PC-9 (cell line): Measurements from ENCODE around the gene EMD. TPM values are rescaled to one million over a fixed set of nuclear protein-coding genes. Genes with fewer than 3 reads are reported as not detected.
A peak's percentile ranks its signal among the peaks of the same experiment; 100 is the strongest.

Source experiments
- BruUV-seq: library from RNA; stranded (reverse); fragments of 400-500 nt; replicated peaks from 2 replicates; lab custom pipeline; 2021; lab: Mats Ljungman, UMichigan
- CTCF ChIA-PET: fragments of 300-600 bp; sonication (Branson Sonifier 250); formaldehyde crosslinking; loops from one replicate; lab custom pipeline; 2022; ENCODE audit warnings: antibody characterized with exemption; lab: Charles Lee
- POLR2A ChIA-PET: fragments of 300-600 bp; sonication (Branson Sonifier 250); formaldehyde crosslinking; loops from one replicate; lab custom pipeline; 2022; ENCODE audit warnings: antibody characterized with exemption; ENCODE audit not compliant: unreplicated experiment; lab: Charles Lee
- DNase-seq, 2 experiments: peaks; one replicate each; pipeline versions ENCODE4 v3.0.0 to v3.0.0-alpha.2; 2015 to 2022; ENCODE audit warnings: mixed read lengths in 1 of 2
- H2AFZ ChIP-seq: fragments of 200-600 bp; sonication (generic); 2 replicates; pipeline ENCODE4 v1.8.1; 2017; ENCODE audit warnings: antibody characterized with exemption
- H3F3A ChIP-seq: fragments of 200-600 bp; sonication (generic); 2 replicates; pipeline ENCODE4 v1.8.1; 2017; ENCODE audit warnings: antibody characterized with exemption, mild to moderate bottlenecking, low read depth; ENCODE audit not compliant: insufficient read depth
- H3K27ac ChIP-seq: fragments of 200-600 bp; sonication (generic); 2 replicates; pipeline ENCODE4 v1.6.1; 2016; ENCODE audit warnings: mixed run types
- H3K27me3 ChIP-seq: fragments of 200-600 bp; sonication (generic); 2 replicates; pipeline ENCODE4 v1.6.1; 2016; ENCODE audit warnings: low read depth, mixed run types; ENCODE audit not compliant: insufficient read depth
- H3K36me3 ChIP-seq: fragments of 200-600 bp; sonication (generic); 2 replicates; pipeline ENCODE4 v1.6.1; 2016; ENCODE audit warnings: low read depth, mixed run types
- H3K4me1 ChIP-seq: fragments of 200-600 bp; sonication (generic); replicated peaks from 2 replicates; pipeline ENCODE4 v1.6.1; 2016; ENCODE audit warnings: mixed run types; ENCODE audit not compliant: insufficient read depth
- H3K4me2 ChIP-seq: fragments of 200-600 bp; sonication (generic); 2 replicates; pipeline ENCODE4 v1.6.1; 2017; ENCODE audit warnings: mixed run types
- H3K4me3 ChIP-seq: fragments of 200-600 bp; sonication (generic); 2 replicates; pipeline ENCODE4 v1.6.1; 2016; ENCODE audit warnings: mixed run types
- H3K79me2 ChIP-seq: fragments of 200-600 bp; sonication (generic); 2 replicates; pipeline ENCODE4 v1.6.1; 2017; ENCODE audit warnings: low read depth, mixed run types
- H3K9me2 ChIP-seq: fragments of 200-600 bp; sonication (generic); 2 replicates; pipeline ENCODE4 v1.8.1; 2017; ENCODE audit warnings: mild to moderate bottlenecking; ENCODE audit not compliant: insufficient read depth
- H3K9me3 ChIP-seq: fragments of 200-600 bp; sonication (generic); 2 replicates; pipeline ENCODE4 v1.8.1; 2016; ENCODE audit warnings: low read depth; ENCODE audit not compliant: insufficient read depth
- H4K20me1 ChIP-seq: fragments of 200-600 bp; sonication (generic); 2 replicates; pipeline ENCODE4 v1.8.1; 2017; ENCODE audit not compliant: insufficient read depth
- CTCF ChIP-seq: fragments of 200-600 bp; sonication (generic); conservative IDR thresholded peaks from 2 replicates; pipeline ENCODE4 v1.6.1; 2017; ENCODE audit warnings: mixed run types, antibody characterized with exemption, mild to moderate bottlenecking, moderate library complexity
- EZH2 ChIP-seq: fragments of 200-600 bp; sonication (generic); IDR thresholded peaks from 2 replicates; pipeline ENCODE4 v1.8.0; 2017; ENCODE audit warnings: antibody characterized with exemption, low read depth
- intact Hi-C: fragments of 100-400 bp; cut with micrococcal nuclease; formaldehyde crosslinking; loops from one replicate; pipeline ENCODE4 v1.10.0; 2022; ENCODE audit not compliant: unreplicated experiment
- total RNA-seq: library from RNA; stranded (reverse); gene quantifications from 2 replicates; pipeline ENCODE4 v1.2.3, GENCODE V29; 2021

Gene EMD
- total RNA-seq, 1 experiment from 2014 or later: 164 TPM

- CTCF ChIA-PET: no interaction called here
- BruUV-seq: no TSS peak
- H3K36me3 ChIP-seq: no peaks in the 10 kb centered on the region
These were observed 31.0 kb upstream of the EMD start for GRCh38 chrX:154348114-154348531.

GRCh38 chrX:154348646-154349358 lies 30.3 kb upstream of the EMD start:
- POLR2A ChIA-PET: interaction anchor here (0.5 to 1.0 kb wide), 4 partner anchors 22 to 64 kb away, joined by 3 to 12 read pairs (median 7); no protein-coding TSS in a partner anchor
- H3K9me2 ChIP-seq: no peaks in the 10 kb centered on the region
- no peaks in the 10 kb centered on the region for H3K9me3 ChIP-seq
- H3K4me3 ChIP-seq: no peak overlapping the region
- intact Hi-C loops: no loop called here
- no peaks in the 10 kb centered on the region for H3K27me3 ChIP-seq
- TF ChIP-seq EZH2 (no peak), CTCF (no peak)
- H3K4me2 ChIP-seq: no peak overlapping the region
- H3K79me2 ChIP-seq: no peaks in the 10 kb centered on the region
- H3K4me1 ChIP-seq: no peaks in the 10 kb centered on the region
- H3K27ac ChIP-seq: no peak overlapping the region
- H4K20me1 ChIP-seq: no peaks in the 10 kb centered on the region
- peak in 1 of 2 experiments; percentile 10 for DNase-seq
- BruUV-seq: TSS peak; percentile 34
- H2AFZ ChIP-seq: no peak overlapping the region
- CTCF ChIA-PET: no interaction called here
- H3K36me3 ChIP-seq: no peaks in the 10 kb centered on the region
- peaks cover 14% of the 10 kb centered on the region for H3F3A ChIP-seq

More at GRCh38 chrX:154348114-154348531, 31.0 kb upstream of the EMD start:
- Histone ChIP-seq H3K4me1 (no peaks in the 10 kb centered on the region), H3K9me3 (no peaks in the 10 kb centered on the region), H4K20me1 (no peaks in the 10 kb centered on the region), H3K4me3 (no peak overlapping the region), H3K27me3 (no peaks in the 10 kb centered on the region), H3K27ac (no peak overlapping the region), H2AFZ (no peak overlapping the region), H3F3A (peaks cover 14% of the 10 kb centered on the region), H3K4me2 (no peak overlapping the region), H3K9me2 (no peaks in the 10 kb centered on the region), H3K79me2 (no peaks in the 10 kb centered on the region)
- POLR2A ChIA-PET: interaction anchor here (0.6 to 1.0 kb wide), 2 partner anchors 23 to 28 kb away, joined by 3 to 12 read pairs; no protein-coding TSS in a partner anchor
- intact Hi-C loops: no loop called here
- TF ChIP-seq CTCF (no peak), EZH2 (no peak)
- DNase-seq: peak in 1 of 2 experiments; percentile 19

GRCh38 chrX:154349359-154349935 lies 29.6 kb upstream of the EMD start:
- Histone ChIP-seq H3K9me2 (no peaks in the 10 kb centered on the region), H3K36me3 (no peaks in the 10 kb centered on the region), H4K20me1 (no peaks in the 10 kb centered on the region), H3K79me2 (no peaks in the 10 kb centered on the region), H3K4me3 (no peak overlapping the region), H3K4me1 (no peaks in the 10 kb centered on the region), H3F3A (peaks cover 14% of the 10 kb centered on the region), H3K27ac (no peak overlapping the region), H3K4me2 (no peak overlapping the region), H3K27me3 (no peaks in the 10 kb centered on the region), H2AFZ (no peak overlapping the region), H3K9me3 (no peaks in the 10 kb centered on the region)
- intact Hi-C loops: no loop called here
- ChIA-PET POLR2A (interaction anchor here (0.5 to 0.6 kb wide), 3 partner anchors 47 to 182 kb away, joined by 3 to 10 read pairs (median 4); no protein-coding TSS in a partner anchor), CTCF (no interaction called here)
- BruUV-seq: no TSS peak
- no peak for TF ChIP-seq EZH2
- TF ChIP-seq CTCF: no peak
- DNase-seq: peak in 1 of 2 experiments; percentile 20
